ENCODE measurements around the gene DALRD3.

DALRD3 gene

DNA sequence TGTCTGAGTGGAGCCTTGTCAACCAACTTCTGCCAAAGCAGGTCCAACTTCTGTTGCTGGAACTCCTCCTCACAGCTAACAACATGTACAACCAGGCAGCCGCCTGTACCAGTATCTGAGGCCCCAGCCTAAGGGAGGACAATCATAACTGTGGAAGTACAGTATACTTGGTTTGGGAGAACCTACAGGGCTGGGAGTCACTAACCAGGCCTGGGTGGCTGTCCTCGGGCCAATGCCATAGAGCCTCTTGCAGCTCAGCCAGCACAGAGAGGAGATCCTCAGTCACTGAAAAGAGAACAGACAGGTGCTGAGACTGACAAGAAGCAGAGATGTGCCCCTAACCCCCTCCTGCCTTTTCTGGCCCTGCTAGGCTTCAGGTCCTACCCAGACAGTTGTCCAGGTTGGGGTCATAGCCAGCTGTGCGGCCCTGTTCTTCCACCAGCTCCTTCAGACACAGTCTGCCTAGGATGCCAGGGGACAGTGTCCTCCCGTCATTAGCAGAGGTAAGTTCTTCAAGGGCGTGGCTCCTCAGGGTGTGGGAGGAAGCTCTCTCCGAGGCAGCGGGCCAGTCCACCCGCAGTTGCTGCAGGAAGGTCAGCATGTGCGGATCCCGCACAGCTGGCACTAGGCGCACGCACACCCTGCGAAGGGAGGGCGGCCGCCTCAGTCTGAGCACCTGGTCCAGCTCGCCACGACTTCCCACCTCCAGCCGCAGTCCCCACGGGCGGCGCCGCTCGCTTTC is 980 bp downstream of the DALRD3 start:
- peak overlapping the region; percentile 84 for H3K4me3 ChIP-seq
- peak overlapping the region; percentile 74 to 80 for H3K27ac ChIP-seq
- TF ChIP-seq, protein P1, sequence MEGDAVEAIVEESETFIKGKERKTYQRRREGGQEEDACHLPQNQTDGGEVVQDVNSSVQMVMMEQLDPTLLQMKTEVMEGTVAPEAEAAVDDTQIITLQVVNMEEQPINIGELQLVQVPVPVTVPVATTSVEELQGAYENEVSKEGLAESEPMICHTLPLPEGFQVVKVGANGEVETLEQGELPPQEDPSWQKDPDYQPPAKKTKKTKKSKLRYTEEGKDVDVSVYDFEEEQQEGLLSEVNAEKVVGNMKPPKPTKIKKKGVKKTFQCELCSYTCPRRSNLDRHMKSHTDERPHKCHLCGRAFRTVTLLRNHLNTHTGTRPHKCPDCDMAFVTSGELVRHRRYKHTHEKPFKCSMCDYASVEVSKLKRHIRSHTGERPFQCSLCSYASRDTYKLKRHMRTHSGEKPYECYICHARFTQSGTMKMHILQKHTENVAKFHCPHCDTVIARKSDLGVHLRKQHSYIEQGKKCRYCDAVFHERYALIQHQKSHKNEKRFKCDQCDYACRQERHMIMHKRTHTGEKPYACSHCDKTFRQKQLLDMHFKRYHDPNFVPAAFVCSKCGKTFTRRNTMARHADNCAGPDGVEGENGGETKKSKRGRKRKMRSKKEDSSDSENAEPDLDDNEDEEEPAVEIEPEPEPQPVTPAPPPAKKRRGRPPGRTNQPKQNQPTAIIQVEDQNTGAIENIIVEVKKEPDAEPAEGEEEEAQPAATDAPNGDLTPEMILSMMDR (IDR thresholded peaks at IDR 0.05): no peak
- DNase-seq (ENCODE audit: low spot score): no peak

DNA sequence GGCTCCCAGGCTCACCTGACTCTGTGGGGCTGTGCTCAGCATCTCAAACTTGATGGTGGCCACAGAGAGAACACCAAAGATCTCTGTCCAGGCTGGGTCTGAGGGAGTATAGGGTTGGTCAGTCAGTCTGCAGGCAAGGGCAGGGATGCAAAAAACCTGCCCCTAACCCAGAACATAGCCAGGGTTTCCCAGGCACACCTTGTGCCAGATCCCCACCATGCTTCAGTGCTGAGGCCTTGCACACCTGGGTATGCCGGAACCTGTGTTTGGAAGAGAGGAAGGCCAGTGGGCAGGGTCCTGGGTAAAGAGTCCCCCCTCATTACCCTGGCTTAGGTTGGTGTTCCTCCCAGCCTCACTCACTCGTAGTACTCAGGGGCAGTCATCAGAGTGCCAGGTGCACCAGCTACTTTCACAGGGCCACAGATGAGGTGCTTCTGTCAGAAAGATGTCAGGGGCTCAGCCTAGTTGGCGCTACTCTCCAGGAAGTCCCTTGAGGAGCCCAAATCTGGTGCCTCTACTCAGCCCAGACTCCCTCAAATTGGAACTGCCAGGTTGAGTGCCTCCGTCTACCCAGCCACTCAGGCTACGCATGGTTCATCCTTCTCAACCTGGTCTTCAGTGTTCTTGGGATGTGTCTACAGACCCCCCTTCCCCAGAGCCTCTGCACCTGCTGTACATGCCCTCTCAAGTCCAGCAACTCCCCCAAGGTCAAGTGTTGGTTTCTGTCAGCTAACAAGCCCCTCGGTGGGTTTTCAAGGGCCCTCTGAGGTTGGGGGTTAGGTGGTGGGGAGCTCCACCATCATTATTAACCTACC is 1.8 kb downstream of the DALRD3 start:
- Histone ChIP-seq H3K27ac (no peak overlapping the region), H3K4me3 (no peak overlapping the region)
- TF ChIP-seq, protein P1 (IDR thresholded peaks at IDR 0.05): no peak
- DNase-seq (ENCODE audit: low spot score): no peak

DNA sequence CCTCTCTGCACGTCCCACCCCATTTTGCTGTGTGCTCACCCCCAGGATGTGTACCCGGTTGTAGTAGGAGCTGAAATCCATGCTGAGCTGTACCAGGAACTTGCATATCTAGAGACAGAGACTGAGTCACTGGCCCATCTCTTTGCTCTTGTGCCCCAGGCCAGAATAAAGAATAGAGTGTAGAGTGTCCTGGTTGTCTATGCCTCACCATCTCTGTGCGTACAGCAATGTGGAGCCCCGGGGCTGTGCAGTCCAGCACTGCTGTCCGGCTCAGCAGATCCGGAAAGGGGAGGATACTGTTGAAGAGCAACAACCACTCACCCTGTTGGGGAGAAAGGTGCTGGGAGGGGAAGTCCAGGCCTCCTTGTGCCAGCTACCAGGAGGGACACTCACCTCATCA is 2.6 kb downstream of the DALRD3 start:
- no peak for DNase-seq (ENCODE audit: low spot score)
- no peak overlapping the region for H3K27ac ChIP-seq
- no peak overlapping the region for H3K4me3 ChIP-seq
- TF ChIP-seq, protein P1 (IDR thresholded peaks at IDR 0.05): no peak

DNA sequence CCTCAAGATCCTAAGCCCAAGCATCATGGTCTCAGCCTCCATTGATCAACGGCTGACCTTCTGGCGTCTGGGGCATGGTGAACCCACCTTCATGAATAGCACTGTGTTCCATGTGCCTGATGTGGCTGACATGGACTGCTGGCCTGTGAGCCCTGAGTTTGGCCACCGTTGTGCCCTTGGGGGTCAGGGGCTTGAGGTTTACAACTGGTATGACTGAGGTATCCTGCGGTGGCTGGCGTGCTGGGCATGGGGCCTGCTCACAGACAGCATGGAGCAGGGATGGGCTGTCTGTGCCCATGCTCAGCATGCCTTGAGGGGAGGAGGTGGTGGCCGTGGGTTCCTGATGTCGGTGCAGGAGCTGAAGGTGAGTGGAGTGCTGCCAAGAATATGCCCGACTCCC is 3.3 kb downstream of the DALRD3 start:
- Histone ChIP-seq H3K4me3 (no peak overlapping the region), H3K27ac (no peak overlapping the region)
- TF ChIP-seq, protein P1 (IDR thresholded peaks at IDR 0.05): no peak
- DNase-seq (ENCODE audit: low spot score): no peak

DNA sequence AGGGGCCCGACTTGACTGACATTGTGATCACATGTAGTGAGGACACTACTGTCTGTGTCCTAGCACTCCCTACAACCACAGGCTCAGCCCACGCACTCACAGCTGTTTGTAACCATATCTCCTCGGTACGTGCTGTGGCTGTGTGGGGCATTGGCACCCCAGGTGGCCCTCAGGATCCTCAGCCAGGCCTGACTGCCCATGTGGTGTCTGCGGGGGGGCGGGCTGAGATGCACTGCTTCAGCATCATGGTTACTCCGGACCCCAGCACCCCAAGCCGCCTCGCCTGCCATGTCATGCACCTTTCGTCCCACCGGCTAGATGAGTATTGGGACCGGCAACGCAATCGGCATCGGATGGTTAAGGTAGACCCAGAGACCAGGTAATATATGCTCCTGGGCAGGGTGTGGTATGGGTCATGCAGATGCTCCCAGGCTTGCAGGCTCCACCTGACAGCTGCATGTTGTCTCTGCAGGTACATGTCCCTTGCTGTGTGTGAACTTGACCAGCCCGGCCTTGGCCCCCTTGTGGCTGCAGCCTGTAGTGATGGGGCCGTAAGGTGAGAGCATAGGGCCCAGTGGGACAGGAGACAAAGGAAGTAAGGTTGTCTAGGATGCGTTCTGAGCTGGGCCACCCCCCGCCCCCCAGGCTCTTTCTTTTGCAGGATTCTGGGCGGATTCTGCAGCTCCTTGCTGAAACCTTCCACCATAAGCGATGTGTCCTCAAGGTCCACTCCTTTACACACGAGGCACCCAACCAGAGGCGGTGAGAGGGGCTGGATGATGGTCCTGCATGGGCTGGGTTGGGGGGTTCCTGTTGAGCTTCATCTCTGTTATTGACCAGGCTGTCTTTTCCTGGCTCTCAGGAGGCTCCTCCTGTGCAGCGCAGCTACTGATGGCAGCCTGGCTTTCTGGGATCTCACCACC is 4.4 kb downstream of the DALRD3 start:
- DNase-seq (ENCODE audit: low spot score): no peak
- TF ChIP-seq, protein P1 (IDR thresholded peaks at IDR 0.05): no peak
- no peak overlapping the region for H3K4me3 ChIP-seq
- H3K27ac ChIP-seq: no peak overlapping the region

DNA sequence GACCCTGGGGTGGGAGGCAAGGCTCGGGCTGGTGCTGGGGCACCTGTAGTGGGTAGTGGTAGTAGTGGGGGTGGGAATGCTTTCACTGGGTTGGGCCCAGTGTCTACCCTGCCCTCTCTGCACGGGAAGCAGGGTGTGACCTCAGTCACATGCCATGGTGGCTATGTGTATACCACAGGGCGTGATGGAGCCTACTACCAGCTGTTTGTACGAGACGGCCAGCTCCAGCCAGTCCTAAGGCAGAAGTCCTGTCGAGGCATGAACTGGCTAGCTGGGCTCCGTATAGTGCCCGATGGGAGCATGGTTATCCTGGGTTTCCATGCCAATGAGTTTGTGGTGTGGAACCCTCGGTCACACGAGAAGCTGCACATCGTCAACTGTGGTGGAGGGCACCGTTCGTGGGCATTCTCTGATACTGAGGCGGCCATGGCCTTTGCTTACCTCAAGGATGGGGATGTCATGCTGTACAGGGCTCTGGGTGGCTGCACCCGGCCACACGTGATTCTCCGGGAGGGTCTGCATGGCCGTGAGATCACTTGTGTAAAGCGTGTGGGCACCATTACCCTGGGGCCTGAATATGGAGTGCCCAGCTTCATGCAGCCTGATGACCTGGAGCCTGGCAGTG is 5.2 kb downstream of the DALRD3 start:
- no peak overlapping the region for H3K27ac ChIP-seq
- DNase-seq (ENCODE audit: low spot score): no peak
- TF ChIP-seq, protein P1 (IDR thresholded peaks at IDR 0.05): no peak
- H3K4me3 ChIP-seq: no peak overlapping the region

Measured in coronary artery (tissue), 2 donors.